Stimulated activated CD4-positive, alpha-beta T cell treated with anti-CD3 and anti-CD28 coated beads, Interleukin-2, amount 100 ng/mL, for 48 hours (primary cell): ENCODE measurements around the gene TMEM203.

ENCODE experiments used
- DNase-seq, 2 donors: peaks; one replicate each; pipeline ENCODE4 v3.0.0-alpha.2; 2020

Gene TMEM203

GRCh38 chr9:137176302-137177182 is 28.9 kb downstream of the TMEM203 start:
- no peak for DNase-seq

- DNase-seq: no peak
These were observed 30.0 kb downstream of the TMEM203 start for GRCh38 chr9:137175345-137175961.

- no peak for DNase-seq
These were observed 30.6 kb downstream of the TMEM203 start for GRCh38 chr9:137174722-137175293.

- DNase-seq: no peak
These were observed 31.4 kb downstream of the TMEM203 start for GRCh38 chr9:137173796-137174664.

GRCh38 chr9:137172901-137173795 is 32.3 kb downstream of the TMEM203 start:
- no peak for DNase-seq

- DNase-seq: no peak
These were observed 34.1 kb downstream of the TMEM203 start for GRCh38 chr9:137171149-137171900.

- DNase-seq: no peak
These were observed 34.8 kb downstream of the TMEM203 start for GRCh38 chr9:137170486-137171148.

GRCh38 chr9:137169896-137170358 is 35.5 kb downstream of the TMEM203 start, which contains the start of gene LRRC26:
LRRC26 (minus strand) TSS chr9:137170051; CDS start chr9:137169943, 108 bp downstream.
- no peak for DNase-seq

- DNase-seq: no peak
These were observed 36.3 kb downstream of the TMEM203 start for GRCh38 chr9:137168904-137169856.

- no peak for DNase-seq
These were observed 36.9 kb downstream of the TMEM203 start for GRCh38 chr9:137168573-137168903.

GRCh38 chr9:137167747-137168572 is 37.5 kb downstream of the TMEM203 start:
- DNase-seq: no peak

- DNase-seq: no peak
These were observed 38.1 kb downstream of the TMEM203 start for GRCh38 chr9:137167277-137167746.

- no peak for DNase-seq
These were observed 38.8 kb downstream of the TMEM203 start for GRCh38 chr9:137166380-137167229.

GRCh38 chr9:137165250-137165836 is 40.1 kb downstream of the TMEM203 start:
- no peak for DNase-seq

- no peak for DNase-seq
These were observed 40.8 kb downstream of the TMEM203 start for GRCh38 chr9:137164370-137165249.

GRCh38 chr9:137163805-137164204 is 41.6 kb downstream of the TMEM203 start:
- no peak for DNase-seq
